ENCODE measurements around the gene KIF22. TPM values are rescaled to one million over a fixed set of nuclear protein-coding genes. Genes with fewer than 3 reads are reported as not detected.
"Not testable (repeated sequence)": the region's sequence is repeated elsewhere in the genome, so short reads cannot be mapped to it uniquely, and the experiment has no call there.

KIF22 gene
- total RNA-seq, 4 donors from 2014 or later, result 31.9 to 157 (median 72.8) TPM

DNA sequence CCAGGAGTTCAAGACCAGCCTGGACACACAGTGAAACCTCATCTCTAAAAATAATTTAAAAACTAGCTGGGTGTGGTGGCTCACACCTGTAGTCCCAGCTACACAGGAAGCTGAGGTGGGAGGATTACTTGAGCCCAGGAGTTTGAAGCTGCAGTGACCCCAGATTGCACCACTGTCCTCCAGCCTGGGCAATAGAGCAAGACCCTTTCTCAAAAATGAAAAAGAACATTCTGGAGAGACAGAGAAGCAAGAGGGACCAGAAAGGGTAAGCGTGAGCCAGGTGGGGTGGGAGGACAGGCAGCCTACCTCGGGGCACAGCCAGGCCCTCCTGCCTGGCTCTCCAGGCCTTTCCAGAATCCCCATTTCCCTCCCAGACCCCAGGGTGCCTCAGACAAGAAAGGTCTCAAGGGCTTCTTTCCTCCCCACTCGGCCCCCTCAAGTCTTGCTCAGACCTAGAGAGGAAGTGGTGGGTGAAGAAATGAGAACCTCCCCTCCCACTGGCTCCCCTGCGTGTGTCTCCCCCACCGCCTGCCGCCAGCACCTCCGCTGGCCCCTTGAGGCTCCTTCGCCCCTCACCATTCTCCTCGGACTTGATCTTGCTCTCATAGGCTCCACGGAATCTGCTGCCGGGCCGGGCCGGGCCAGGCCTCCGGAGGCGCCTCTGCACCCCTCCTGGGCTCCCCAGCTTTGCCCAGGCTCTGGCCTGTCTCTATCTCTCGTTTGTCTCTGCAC is 45.3 kb upstream of the KIF22 start:
- TF ChIP-seq, protein P1, sequence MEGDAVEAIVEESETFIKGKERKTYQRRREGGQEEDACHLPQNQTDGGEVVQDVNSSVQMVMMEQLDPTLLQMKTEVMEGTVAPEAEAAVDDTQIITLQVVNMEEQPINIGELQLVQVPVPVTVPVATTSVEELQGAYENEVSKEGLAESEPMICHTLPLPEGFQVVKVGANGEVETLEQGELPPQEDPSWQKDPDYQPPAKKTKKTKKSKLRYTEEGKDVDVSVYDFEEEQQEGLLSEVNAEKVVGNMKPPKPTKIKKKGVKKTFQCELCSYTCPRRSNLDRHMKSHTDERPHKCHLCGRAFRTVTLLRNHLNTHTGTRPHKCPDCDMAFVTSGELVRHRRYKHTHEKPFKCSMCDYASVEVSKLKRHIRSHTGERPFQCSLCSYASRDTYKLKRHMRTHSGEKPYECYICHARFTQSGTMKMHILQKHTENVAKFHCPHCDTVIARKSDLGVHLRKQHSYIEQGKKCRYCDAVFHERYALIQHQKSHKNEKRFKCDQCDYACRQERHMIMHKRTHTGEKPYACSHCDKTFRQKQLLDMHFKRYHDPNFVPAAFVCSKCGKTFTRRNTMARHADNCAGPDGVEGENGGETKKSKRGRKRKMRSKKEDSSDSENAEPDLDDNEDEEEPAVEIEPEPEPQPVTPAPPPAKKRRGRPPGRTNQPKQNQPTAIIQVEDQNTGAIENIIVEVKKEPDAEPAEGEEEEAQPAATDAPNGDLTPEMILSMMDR (IDR thresholded peaks at IDR 0.05), result no peak
- TF ChIP-seq POLR2A (IDR thresholded peaks at IDR 0.05), result no peak
- Histone ChIP-seq H3K4me3 (peak overlapping the region; percentile 47 to 66 (median 54)), H3K27ac (peak overlapping the region; percentile 78 to 92 (median 80)), H3K36me3 (no peaks in the 10 kb centered on the region), H3K4me1 (peaks cover 0 to 26% (median 17%) of the 10 kb centered on the region in 4 donors), H3K27me3 (no peaks in the 10 kb centered on the region), H3K9me3 (no peaks in the 10 kb centered on the region)
- peak in 2 of 3 donors; percentile 63 to 67 for DNase-seq

DNA sequence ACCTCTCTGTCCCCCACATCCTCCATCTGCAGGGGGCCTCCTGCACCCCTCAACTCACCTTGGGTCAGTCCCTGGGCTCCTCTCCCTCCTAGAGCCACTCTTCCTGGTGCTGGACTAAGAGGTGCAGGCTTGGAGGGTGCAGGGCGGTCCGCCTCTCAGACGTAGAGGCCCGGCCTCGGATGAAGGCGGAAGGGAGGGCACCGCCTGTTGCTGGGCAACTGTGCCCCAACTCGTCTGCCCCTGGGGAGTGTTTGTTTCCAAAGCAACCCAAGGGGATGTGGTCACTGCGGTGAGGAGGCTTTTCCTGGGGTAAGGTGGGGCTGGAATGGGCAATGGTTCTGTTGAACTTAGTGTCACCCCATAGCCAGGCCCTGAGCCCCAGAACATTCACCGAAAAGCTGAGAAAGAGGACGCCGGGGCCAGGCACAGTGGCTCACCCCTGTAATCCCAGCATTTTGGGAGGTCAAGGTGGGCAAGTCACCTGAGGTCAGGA is 44.7 kb upstream of the KIF22 start, which contains the start of gene C16orf54:
TSS of gene C16orf54 (minus strand) at position 138 of the 493 bp plus-strand sequence. CDS start 1,039 bp downstream, outside the sequence.
- Histone ChIP-seq H3K4me3 (peak within 1 kb of the TSS; percentile 47 to 66 (median 54)), H3K27me3 (no peaks in the 10 kb centered on the region), H3K36me3 (no peaks in the 10 kb centered on the region), H3K4me1 (peaks cover 0 to 23% (median 17%) of the 10 kb centered on the region in 4 donors), H3K9me3 (no peaks in the 10 kb centered on the region), H3K27ac (peak within 1 kb of the TSS; percentile 78 to 92 (median 80))
- peak; percentile 69 to 96 (median 95) for DNase-seq
- no peak for TF ChIP-seq POLR2A (IDR thresholded peaks at IDR 0.05)
- TF ChIP-seq, protein P1 (IDR thresholded peaks at IDR 0.05), result no peak

DNA sequence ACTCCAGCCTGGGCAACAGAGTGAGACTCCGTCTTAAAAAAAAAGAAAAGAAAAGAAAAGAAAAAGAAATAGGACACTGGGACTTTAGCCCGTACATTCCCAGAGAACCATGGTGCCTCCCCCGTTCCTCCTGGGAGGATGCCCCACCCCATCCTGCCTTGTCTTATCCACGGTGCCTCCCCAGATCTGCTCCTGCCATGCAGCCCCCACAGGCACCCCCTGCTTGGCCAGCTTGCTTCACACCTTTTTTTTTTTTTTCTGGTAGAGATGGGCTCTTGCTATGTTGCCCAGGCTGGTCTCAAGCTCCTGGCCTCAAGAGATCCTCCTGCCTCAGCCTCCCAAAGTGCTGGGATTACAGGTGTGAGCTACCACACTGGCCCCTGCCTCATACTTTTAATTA is 44.0 kb upstream of the KIF22 start:
- Histone ChIP-seq H3K27ac (peak overlapping the region; percentile 49 to 92 (median 66)), H3K4me1 (peaks cover 0 to 20% (median 17%) of the 10 kb centered on the region in 4 donors), H3K4me3 (peak overlapping the region in 1 of 4 donors; percentile 66)
- H3K36me3 ChIP-seq, H3K9me3 ChIP-seq, H3K27me3 ChIP-seq, DNase-seq: not testable (repeated sequence)

DNA sequence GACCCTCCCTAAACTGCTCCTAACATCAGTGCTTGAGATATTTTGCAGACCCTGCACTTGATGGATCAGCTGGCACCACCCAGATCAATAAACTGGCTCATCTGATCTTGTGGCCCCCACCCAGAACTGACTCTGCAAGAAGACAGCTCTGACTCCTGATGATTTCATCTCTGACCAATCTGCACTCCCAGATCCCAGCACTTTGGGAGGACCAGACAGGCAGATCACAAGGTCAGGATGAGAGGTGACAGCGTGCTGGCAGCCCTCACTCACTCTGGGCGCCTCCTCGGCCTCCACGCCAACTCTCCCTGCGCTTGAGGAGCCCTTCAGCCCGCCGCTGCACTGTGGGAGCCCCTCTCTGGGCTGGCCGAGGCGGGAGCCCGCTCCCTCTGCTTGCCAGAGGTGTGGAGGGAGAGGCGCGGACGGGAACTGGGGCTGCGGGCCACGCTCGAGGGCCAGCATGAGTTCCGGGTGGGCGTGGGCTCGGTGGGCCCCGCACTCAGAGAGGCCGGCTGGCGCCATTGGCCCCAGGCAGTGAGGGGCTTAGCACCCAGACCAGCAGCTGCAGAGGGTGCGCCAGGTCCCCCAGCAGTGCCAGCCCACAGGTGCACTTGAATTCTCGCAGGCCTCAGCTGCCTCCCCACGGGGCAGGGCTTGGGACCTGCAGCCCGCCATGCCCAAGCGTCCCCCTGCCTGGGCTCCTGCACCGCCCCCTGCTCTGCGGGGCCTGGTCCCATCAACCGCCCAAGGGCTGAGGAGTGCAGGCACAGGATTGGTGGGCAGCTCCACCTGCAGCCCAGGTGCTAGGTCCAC is 42.4 kb upstream of the KIF22 start:
- DNase-seq, result no peak
- TF ChIP-seq, protein P1 (IDR thresholded peaks at IDR 0.05), result no peak
- no peak for TF ChIP-seq POLR2A (IDR thresholded peaks at IDR 0.05)
- Histone ChIP-seq H3K9me3 (no peaks in the 10 kb centered on the region), H3K4me3 (no peak overlapping the region), H3K27ac (peak overlapping the region in 3 of 4 donors; percentile 35 to 92 (median 49)), H3K36me3 (no peaks in the 10 kb centered on the region), H3K27me3 (no peaks in the 10 kb centered on the region), H3K4me1 (peaks cover 0 to 20% (median 15%) of the 10 kb centered on the region in 4 donors)

DNA sequence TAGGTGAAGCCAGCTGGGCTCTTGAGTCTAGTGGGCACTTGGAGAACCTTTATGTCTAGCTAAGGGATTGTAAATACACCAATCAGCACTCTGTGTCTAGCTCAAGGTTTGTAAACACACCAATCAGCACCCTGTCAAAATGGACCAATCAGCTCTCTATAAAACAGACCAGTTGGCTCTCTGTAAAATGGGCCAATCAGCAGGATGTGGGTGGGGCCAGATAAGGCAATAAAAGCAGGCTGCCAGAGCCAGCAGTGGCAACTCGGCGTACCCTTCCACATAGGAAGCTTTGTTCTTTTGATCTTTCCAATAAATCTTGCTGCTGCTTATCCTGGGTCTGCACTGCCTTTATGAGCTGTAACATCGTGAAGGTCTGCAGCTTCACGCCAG is 41.8 kb upstream of the KIF22 start:
- not testable (repeated sequence) for H3K4me3 ChIP-seq, DNase-seq, H3K9me3 ChIP-seq, H3K36me3 ChIP-seq, H3K27me3 ChIP-seq
- H3K4me1 ChIP-seq, result peaks cover 0 to 15% (median 12%) of the 10 kb centered on the region in 4 donors
- peak overlapping the region in 2 of 4 donors; percentile 35 to 49 for H3K27ac ChIP-seq

DNA sequence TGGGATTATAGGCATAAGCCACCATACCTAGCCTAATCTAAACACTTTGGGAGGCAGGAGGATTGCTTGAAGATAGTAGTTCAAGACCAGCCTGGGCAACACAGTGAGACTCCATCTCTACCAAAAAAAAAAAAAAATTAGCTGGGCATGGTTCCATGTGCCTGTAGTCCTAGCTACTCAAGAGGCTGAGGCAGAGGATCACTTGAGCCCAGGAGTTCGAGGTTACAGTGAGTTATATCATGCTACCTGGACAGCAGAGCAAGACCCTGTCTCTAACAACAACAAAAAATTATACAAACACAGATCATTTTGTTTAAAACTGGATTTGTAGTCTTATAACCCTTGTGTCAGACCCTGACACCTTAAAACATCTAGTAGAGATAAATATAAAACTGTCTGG is 37.0 kb upstream of the KIF22 start:
- Histone ChIP-seq H3K36me3 (no peaks in the 10 kb centered on the region), H3K4me1 (peaks cover 0 to under 1% (median 0%) of the 10 kb centered on the region in 4 donors), H3K4me3 (no peak overlapping the region), H3K27me3 (no peaks in the 10 kb centered on the region), H3K27ac (no peak overlapping the region), H3K9me3 (no peaks in the 10 kb centered on the region)
- TF ChIP-seq POLR2A (IDR thresholded peaks at IDR 0.05), result no peak
- TF ChIP-seq, protein P1 (IDR thresholded peaks at IDR 0.05), result no peak
- no peak for DNase-seq

Measured in Peyer's patch (tissue), 4 donors.